HEK293T (cell line): ENCODE data around the gene RNF38.

Experiments
- FOXA1 ChIP-seq: fragments of 450-650 bp; IDR thresholded peaks from 2 replicates; pipeline ENCODE4 v1.6.1; 2016; ENCODE audit warnings: mild to moderate bottlenecking
- FOXK2 ChIP-seq: fragments of 450-650 bp; IDR thresholded peaks from 2 replicates; pipeline ENCODE4 v1.6.1; 2016; ENCODE audit warnings: mild to moderate bottlenecking
- FOXM1 ChIP-seq: fragments of 450-650 bp; IDR thresholded peaks from 2 replicates; pipeline ENCODE4 v1.6.1; 2017; ENCODE audit warnings: mild to moderate bottlenecking, borderline replicate concordance
- L3MBTL2 ChIP-seq: fragments of 450-650 bp; conservative IDR thresholded peaks from 2 replicates; pipeline ENCODE4 v1.6.1; 2016; ENCODE audit warnings: mild to moderate bottlenecking
- SP1 ChIP-seq: fragments of 450-650 bp; IDR thresholded peaks from 2 replicates; pipeline ENCODE4 v1.6.1; 2017
- SUZ12 ChIP-seq: fragments of 450-650 bp; IDR thresholded peaks from 2 replicates; pipeline ENCODE4 v1.6.1; 2016; ENCODE audit warnings: mild to moderate bottlenecking
- TARDBP ChIP-seq: fragments of 450-650 bp; IDR thresholded peaks from 2 replicates; pipeline ENCODE4 v1.6.1; 2016
- ZNF384 ChIP-seq: fragments of 450-650 bp; IDR thresholded peaks from 2 replicates; pipeline ENCODE4 v1.6.1; 2016
- TF ChIP-seq, protein P1 (sequence below): fragments of 450-650 bp; IDR thresholded peaks from 2 replicates; pipeline ENCODE4 v1.6.1; 2016

- no peak for TF ChIP-seq FOXK2
- TF ChIP-seq TARDBP = no peak
- TF ChIP-seq ZNF384 = no peak
- no peak for TF ChIP-seq SUZ12
- TF ChIP-seq L3MBTL2 = no peak
- no peak for TF ChIP-seq SP1
- no peak for TF ChIP-seq FOXA1
- TF ChIP-seq, protein P1, sequence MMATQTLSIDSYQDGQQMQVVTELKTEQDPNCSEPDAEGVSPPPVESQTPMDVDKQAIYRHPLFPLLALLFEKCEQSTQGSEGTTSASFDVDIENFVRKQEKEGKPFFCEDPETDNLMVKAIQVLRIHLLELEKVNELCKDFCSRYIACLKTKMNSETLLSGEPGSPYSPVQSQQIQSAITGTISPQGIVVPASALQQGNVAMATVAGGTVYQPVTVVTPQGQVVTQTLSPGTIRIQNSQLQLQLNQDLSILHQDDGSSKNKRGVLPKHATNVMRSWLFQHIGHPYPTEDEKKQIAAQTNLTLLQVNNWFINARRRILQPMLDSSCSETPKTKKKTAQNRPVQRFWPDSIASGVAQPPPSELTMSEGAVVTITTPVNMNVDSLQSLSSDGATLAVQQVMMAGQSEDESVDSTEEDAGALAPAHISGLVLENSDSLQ = no peak
- no peak for TF ChIP-seq FOXM1
Observed at GRCh38 chr9:36443581-36443980, 43.5 kb upstream of the RNF38 start.
